GM12891 (cell line): ENCODE data around the gene SORCS2.

ENCODE experiments used
- POLR2A ChIP-seq: IDR thresholded peaks from 2 replicates; pipeline ENCODE4 v1.6.1; 2011; ENCODE audit warnings: low read depth, low read length, control low read depth
- POLR2AphosphoS5 ChIP-seq: IDR thresholded peaks from 2 replicates; pipeline ENCODE4 v1.6.1; 2011; ENCODE audit warnings: low read depth, low read length, control low read depth

GRCh38 chr4:7460566-7460965 is 268.2 kb downstream of the SORCS2 start:
- TF ChIP-seq POLR2AphosphoS5 (no peak), POLR2A (no peak)
